ENCODE results near the gene TMEM242. TPM values are rescaled to one million over a fixed set of nuclear protein-coding genes. Genes with fewer than 3 reads are reported as not detected.

The TMEM242 gene
- total and polyA plus RNA-seq, 2 donors (not counting 3 experiments of a cell fraction or from before 2014, with no cell fraction given), result 5.3 to 15.5 TPM

- Histone ChIP-seq H3K9me1 (replicated peaks; ENCODE audit: control insufficient read depth, extremely low read depth, insufficient read depth, low read length) (no peaks in the 10 kb centered on the region), H3K9ac (replicated peaks; ENCODE audit: extremely low read depth, insufficient read depth, low read length) (peak overlapping the region; percentile 59), H3K36me3 (ENCODE audit: control insufficient read depth in 2 of 2, extremely low read depth in 1 of 2, insufficient read depth in 2 of 2, low read length in 2 of 2) (peaks cover 0 to 4% of the 10 kb centered on the region in 2 experiments), H3K9me3 (replicated peaks; ENCODE audit: control insufficient read depth, insufficient read depth, low read length) (no peaks in the 10 kb centered on the region), H3K4me2 (ENCODE audit: insufficient read depth, low read length) (peak overlapping the region; percentile 63), H3K4me1 (ENCODE audit: control insufficient read depth, extremely low read depth, insufficient read depth, low read length) (peaks cover 29% of the 10 kb centered on the region), H3K27me3 (ENCODE audit: control insufficient read depth in 2 of 2, insufficient read depth in 2 of 2, low read length in 2 of 2) (no peaks in the 10 kb centered on the region), H4K20me1 (replicated peaks; ENCODE audit: control insufficient read depth, extremely low read depth, insufficient read depth, low read length) (no peaks in the 10 kb centered on the region), H3K4me3 (replicated peaks in 1 of 3; ENCODE audit: insufficient read depth in 1 of 3, low read depth in 1 of 3, low read length in 3 of 3) (peak overlapping the region in 2 of 3 experiments; percentile 10 to 47), H3K79me2 (ENCODE audit: control insufficient read depth, insufficient read depth, low read length) (no peaks in the 10 kb centered on the region), H2AFZ (ENCODE audit: low read depth, low read length) (peak overlapping the region; percentile 34), H3K27ac (ENCODE audit: insufficient read depth, low read depth, low read length) (peak overlapping the region; percentile 86)
- ChIA-PET POLR2A (interaction anchor here (0.5 kb wide), 1 partner anchor 217 kb away, joined by 4 read pairs; no protein-coding TSS in a partner anchor), CTCF (interaction anchor here (1.1 to 2.0 kb wide), 2 partner anchors 24 to 373 kb away, joined by 3 to 9 read pairs; no protein-coding TSS in a partner anchor)
- no TSS peak for BruUV-seq (replicated peaks)
- TF ChIP-seq MAX (IDR thresholded peaks at IDR 0.05; ENCODE audit: insufficient read depth, insufficient read length) (no peak), POLR2AphosphoS5 (IDR thresholded peaks at IDR 0.05; ENCODE audit: insufficient read depth, low read depth, low read length) (no peak), POLR2A (IDR thresholded peaks at IDR 0.05; ENCODE audit: low read depth, low read length) (no peak), EZH2 (IDR thresholded peaks at IDR 0.05; ENCODE audit: borderline replicate concordance, low read depth, low read length, severe bottlenecking) (no peak), MYC (IDR thresholded peaks at IDR 0.05; ENCODE audit: low read depth, low read length) (no peak), JUN (IDR thresholded peaks at IDR 0.05; ENCODE audit: borderline replicate concordance, insufficient read depth, insufficient read length, low read depth) (no peak), CTCF (IDR thresholded peaks at IDR 0.05; ENCODE audit: extremely low read depth in 1 of 2, insufficient read depth in 1 of 2, low read depth in 1 of 2, low read length in 2 of 2) (no peak), GATA2 (IDR thresholded peaks at IDR 0.05; ENCODE audit: insufficient read depth, insufficient read length, low read depth, low read length) (no peak), FOS (IDR thresholded peaks at IDR 0.05; ENCODE audit: borderline replicate concordance, insufficient read depth, low read length) (no peak)
- FAIRE-seq (no peak), DNase-seq (ENCODE audit: low read depth, low spot score) (no peak)
- dilution Hi-C loops (cut with MboI; ENCODE audit: extremely low pct_ligation_motif_present, low sequenced_read_pairs) (no loop called here), intact Hi-C loops (cut with micrococcal nuclease) (loop anchor here (1.0 kb wide), 1 partner anchor 37 kb away; no protein-coding TSS in a partner anchor)
These were observed 17.4 kb downstream of the TMEM242 start for GRCh38 chr6:157305670-157306653.

Measured in endothelial cell of umbilical vein (primary cell).